ENCODE results near the gene PHYKPL.
"Not testable (repeated sequence)": the region's sequence is repeated elsewhere in the genome, so short reads cannot be mapped to it uniquely, and the experiment has no call there.

Gene PHYKPL

DNA sequence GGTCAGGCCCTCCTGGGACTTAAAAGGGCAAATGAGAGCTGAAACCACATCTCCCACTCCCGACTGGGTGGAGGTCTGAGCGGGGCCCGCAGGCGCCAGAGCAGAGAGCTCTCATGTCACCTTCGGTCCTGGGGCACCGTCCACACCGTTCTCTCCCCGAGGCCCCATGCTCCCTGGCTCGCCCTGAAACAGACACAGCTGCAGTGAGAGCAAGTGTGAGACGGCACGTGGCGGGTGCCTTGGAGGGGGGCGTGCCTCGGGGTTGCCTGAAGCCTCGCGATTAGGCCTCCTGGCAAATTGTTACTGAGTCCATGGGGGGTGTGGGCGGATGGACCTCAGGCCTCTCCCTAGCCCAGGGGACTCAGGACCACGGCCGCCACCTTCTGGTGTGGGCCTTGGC, 24.1 kb upstream of the PHYKPL start:
- in situ Hi-C loops (cut with MboI; ENCODE audit: low pct_unique_long_range_greater_than_20kb, low sequenced_read_pairs, unreplicated experiment) = no loop called here
- no peak for DNase-seq (ENCODE audit: low spot score)
- TF ChIP-seq, protein P1, sequence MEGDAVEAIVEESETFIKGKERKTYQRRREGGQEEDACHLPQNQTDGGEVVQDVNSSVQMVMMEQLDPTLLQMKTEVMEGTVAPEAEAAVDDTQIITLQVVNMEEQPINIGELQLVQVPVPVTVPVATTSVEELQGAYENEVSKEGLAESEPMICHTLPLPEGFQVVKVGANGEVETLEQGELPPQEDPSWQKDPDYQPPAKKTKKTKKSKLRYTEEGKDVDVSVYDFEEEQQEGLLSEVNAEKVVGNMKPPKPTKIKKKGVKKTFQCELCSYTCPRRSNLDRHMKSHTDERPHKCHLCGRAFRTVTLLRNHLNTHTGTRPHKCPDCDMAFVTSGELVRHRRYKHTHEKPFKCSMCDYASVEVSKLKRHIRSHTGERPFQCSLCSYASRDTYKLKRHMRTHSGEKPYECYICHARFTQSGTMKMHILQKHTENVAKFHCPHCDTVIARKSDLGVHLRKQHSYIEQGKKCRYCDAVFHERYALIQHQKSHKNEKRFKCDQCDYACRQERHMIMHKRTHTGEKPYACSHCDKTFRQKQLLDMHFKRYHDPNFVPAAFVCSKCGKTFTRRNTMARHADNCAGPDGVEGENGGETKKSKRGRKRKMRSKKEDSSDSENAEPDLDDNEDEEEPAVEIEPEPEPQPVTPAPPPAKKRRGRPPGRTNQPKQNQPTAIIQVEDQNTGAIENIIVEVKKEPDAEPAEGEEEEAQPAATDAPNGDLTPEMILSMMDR (IDR thresholded peaks at IDR 0.05; ENCODE audit: extremely low read depth, insufficient read depth, missing control alignments) = no peak

DNA sequence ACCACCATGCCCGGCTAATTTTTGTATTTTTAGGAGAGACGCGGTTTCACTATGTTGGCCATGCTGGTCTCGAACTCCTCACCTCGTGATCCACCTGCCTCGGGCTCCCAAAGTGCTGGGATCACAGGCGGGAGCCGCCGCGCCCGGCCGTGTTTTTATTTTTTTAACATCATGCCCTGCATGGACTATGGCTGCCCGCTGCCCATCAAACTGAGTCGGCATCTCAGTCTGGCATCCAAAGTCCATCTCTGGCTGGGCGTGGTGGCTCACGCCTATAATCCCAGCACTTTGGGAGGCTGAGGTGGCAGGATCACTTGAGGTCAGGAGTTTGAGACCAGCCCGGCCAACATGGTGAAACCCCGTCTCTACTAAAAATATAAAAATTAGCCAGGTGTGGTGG, 21.0 kb upstream of the PHYKPL start:
- DNase-seq (ENCODE audit: low spot score); in situ Hi-C loops (cut with MboI; ENCODE audit: low pct_unique_long_range_greater_than_20kb, low sequenced_read_pairs, unreplicated experiment): not testable (repeated sequence)

DNA sequence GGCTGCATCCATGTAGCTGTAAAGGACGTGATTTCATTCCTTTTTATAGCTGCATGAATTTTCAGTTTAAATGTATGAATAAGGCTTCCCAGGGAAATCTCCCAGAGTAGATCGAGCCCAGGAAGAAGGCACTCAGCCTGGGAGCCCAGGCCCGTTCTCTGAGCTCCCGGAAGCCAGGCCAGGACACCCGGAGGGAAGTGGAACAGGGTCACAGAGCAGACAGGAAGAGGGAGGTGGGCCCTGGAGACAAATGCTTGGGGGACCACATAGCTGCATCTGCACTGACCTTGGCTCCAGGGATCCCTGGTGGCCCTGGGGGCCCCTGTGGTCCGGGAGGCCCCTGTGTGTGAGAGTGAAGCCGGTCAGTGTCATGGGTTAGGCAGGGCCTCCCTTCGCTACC, 19.7 kb upstream of the PHYKPL start:
- TF ChIP-seq, protein P1 (IDR thresholded peaks at IDR 0.05; ENCODE audit: extremely low read depth, insufficient read depth, missing control alignments) = no peak
- in situ Hi-C loops (cut with MboI; ENCODE audit: low pct_unique_long_range_greater_than_20kb, low sequenced_read_pairs, unreplicated experiment) = no loop called here
- DNase-seq (ENCODE audit: low spot score) = no peak

DNA sequence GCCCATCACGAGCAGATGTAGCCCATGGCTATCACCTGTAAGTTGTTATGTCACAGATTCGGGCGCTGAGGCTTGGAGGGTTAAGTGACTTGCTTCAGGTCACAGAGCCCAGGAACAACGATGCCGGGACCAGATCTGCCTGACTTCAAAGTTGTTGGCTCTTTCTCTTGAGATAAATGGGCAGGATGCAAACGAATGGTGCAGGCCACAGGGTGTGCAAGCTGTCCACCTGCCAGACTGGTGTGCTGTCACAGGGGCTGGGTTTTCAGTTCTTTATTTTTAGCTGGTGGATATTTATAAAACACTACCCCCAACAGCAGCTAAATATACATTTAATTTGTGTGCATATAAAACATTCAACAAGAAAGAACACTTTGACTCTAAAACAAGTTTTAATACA, 17.7 kb upstream of the PHYKPL start:
- TF ChIP-seq, protein P1 (IDR thresholded peaks at IDR 0.05; ENCODE audit: extremely low read depth, insufficient read depth, missing control alignments) = no peak
- in situ Hi-C loops (cut with MboI; ENCODE audit: low pct_unique_long_range_greater_than_20kb, low sequenced_read_pairs, unreplicated experiment) = no loop called here
- no peak for DNase-seq (ENCODE audit: low spot score)

DNA sequence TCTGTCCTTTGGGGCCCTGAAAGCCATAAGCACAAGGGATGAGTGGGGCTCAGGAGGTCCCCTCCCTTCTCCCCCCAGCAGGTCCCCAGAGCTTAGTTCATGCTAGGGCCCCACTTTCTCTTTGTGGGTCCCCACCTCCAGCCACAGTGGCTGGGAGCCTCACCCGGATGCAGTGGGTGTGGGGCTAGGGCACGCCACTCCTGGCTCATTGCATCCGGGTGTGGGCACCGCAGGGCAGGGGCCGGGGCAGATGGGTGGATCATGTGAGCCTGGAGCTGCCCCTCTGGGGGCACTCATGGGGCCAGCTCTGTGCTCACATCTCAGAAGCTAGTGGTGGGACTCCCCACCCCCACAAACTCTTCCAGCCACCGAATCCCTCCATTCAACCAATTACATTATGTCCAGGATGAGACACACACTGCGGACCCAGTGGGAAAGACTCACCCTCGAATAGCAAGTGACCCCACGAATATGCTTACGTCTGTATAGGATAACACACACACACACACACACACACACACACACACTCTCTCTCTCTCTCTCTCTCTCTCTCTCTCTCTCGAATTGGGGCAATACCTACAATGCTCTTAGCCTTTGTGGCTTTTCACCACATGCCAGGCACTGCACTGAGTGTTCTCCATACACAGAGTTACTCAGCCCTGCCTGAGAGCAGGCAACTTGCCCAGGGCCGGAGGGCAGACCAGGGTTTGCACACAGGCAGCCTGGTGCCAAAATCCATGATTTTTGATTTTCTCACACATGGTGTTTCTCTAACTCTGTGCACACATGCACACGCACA, 16.8 kb upstream of the PHYKPL start:
- in situ Hi-C loops (cut with MboI; ENCODE audit: low pct_unique_long_range_greater_than_20kb, low sequenced_read_pairs, unreplicated experiment) = no loop called here
- DNase-seq (ENCODE audit: low spot score) = no peak
- TF ChIP-seq, protein P1 (IDR thresholded peaks at IDR 0.05; ENCODE audit: extremely low read depth, insufficient read depth, missing control alignments) = no peak

DNA sequence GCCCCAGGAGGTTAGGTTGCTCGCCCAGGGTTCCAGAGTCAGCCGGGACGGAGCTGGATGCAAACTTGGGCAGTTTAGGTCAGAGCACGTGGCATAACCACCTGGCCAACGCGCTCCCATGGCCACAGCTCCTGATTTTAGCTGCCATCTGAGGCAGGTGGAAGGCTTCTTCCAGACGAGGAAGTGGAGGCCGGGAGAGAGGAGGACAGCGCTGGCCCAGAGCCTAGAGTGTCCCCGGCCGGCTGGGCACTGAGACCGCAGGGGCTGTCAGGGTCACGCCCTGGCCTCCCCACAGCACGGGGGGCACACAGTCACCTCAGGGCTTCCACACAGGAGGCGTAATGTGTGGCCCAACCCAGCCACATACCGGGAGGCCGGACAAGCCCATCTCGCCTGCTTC, 16.1 kb upstream of the PHYKPL start:
- no peak for DNase-seq (ENCODE audit: low spot score)
- in situ Hi-C loops (cut with MboI; ENCODE audit: low pct_unique_long_range_greater_than_20kb, low sequenced_read_pairs, unreplicated experiment) = no loop called here
- TF ChIP-seq, protein P1 (IDR thresholded peaks at IDR 0.05; ENCODE audit: extremely low read depth, insufficient read depth, missing control alignments) = no peak

DNA sequence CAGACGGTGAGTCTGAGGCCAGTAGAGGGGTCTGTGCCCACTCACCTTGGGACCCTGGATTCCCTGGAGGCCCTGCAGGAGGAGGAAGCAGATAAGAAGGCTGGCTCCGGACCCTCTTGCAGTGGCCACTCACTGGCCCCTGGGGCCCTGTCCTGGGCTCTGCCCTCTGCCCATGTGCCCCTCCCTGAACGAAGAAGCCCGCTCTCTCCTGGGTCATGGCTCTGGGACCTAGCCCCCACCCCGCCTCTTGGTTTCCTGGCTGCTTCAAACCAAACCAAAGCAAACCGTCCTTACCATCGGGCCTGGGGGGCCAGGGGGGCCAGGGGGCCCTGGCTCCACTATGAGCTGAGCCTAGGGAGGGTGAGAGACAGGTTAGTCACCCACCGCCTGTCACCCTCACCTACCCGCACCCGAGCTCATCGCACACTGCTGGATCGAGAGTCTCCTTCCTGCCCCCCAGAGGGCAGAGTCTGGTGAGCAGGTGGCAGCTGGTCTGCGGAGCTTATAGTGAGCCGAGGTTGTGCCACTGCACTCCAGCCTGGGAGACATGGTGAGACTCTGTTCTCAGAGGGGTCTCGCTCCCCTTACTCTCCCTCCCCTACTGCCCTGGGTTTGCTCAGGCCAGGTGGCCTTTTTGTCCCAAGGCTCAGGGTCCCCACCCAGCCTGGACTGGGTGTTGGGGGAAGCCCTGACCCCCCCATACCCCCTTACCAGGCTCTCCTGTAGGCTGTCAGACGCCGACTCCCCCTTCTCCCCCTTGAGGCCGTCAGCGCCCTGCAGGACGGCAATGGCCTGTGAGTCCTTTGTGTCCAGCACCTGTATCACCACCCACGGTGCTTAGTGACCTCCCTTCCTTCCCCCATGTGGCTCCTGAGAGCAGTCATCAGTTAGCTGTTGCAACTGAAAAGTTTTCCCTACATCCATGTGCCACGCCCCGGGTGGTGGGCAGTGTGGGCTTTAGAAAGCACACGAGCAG, 15.2 kb upstream of the PHYKPL start:
- no peak for DNase-seq (ENCODE audit: low spot score)
- TF ChIP-seq, protein P1 (IDR thresholded peaks at IDR 0.05; ENCODE audit: extremely low read depth, insufficient read depth, missing control alignments) = no peak
- in situ Hi-C loops (cut with MboI; ENCODE audit: low pct_unique_long_range_greater_than_20kb, low sequenced_read_pairs, unreplicated experiment) = no loop called here
